ENCODE data around the gene PTPN9.
A peak's percentile ranks its signal among the peaks of the same experiment; 100 is the strongest.
"Not testable (repeated sequence)": the region's sequence is repeated elsewhere in the genome, so short reads cannot be mapped to it uniquely, and the experiment has no call there.

PTPN9 gene

DNA sequence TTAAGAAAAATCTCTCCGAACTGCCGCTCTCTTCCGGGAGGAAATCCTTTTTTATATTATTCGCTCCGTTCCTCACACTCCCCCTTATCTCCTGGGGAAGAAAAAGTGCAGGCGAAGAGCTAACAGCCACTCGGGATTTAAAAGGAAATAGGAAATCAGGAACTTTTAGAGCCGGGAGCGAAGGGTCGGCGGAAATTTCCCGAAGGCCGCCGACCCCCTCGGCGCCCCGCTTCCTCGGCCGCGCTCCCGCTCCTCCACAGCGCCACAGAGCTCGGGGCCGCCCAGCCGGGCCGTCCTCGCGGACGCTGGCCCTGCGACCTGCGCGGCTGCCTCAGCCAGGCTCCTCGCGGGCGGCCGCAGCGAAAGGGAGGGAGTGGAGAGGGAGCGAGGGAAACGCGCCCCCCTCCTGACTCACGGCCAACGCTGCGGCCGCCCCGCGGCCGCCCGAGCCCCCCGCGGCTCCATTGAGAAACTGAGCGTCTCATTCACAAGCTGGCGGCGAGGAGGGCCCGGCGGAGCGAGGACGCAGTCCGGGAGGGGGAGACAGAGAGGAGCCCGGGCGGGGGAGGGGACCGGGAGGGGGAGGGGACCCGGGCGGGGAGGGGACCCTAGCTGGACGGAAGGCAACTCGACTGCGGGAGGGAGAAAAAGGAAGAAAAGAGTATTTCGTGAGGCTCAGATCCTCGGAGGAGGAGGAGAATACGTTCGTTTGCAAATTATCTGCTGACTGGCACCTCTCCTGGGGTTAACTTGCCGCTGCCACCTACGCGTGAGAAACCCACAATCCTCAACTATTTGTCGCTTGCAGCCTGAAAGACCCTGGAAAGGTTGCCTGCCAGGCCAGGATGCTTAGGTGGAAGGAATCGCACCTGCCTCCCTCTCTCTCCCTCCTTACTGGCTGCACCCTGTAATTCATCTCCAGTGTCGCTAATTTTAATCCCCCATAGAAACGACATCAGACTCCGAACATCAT lies at the start of gene PTPN9:
Gene PTPN9, minus strand, starts transcription at position 368 of the 973 bp plus-strand sequence. CDS start 539 bp downstream, outside the sequence.
- peak; percentile 25 to 60 (median 33) for DNase-seq (ENCODE audit: low read depth in 3 of 3, low spot score in 1 of 3)

DNA sequence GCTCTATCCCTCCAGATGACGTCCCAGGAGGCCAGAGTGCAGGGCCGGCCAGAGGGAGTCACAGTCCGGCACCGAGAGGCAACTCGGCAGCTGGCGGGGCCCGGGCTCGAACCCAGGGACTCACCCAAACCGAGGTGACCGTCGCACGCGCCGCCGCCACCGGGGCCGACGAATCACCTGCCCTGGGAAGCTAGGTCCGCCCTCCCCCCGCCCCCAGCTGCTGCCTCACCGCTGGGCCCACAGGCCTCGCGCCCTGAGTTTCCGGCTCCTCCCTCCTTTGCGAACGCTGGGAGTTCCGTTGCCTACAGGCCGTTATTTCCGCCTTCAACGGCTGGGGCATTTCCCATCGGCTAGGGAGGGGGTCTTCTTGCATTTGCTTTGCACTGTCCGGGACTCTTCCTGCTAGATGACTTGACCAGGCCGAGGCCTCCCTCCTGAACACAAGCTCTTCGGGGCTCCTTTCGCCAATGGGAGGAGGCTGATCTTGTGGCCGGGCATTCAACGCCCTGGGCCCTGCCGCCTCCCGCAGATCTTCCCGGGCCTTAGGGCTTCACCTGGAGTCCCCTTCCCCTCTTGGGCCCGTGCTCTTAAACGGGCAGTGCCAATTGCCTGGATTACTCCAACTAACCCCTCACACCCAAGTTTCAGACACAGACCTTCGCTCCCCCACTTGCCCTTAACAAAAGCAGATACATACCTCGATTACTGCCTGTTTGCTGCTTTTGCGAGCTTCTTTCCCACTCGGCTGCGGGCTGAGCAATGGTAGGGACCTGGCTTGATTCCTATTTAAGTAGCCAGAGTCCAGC lies 46.6 kb upstream of the PTPN9 start, which contains the start of gene SNUPN:
Gene SNUPN, minus strand, starts transcription at position 184 of the 806 bp plus-strand sequence. CDS start 4,674 bp downstream, outside the sequence.
- DNase-seq (ENCODE audit: low read depth in 3 of 3, low spot score in 1 of 3) = peak; percentile 77 to 89 (median 85)

- DNase-seq (ENCODE audit: low read depth in 3 of 3, low spot score in 1 of 3) = no peak
These were observed 43.4 kb upstream of the PTPN9 start for GRCh38 chr15:75622505-75622904.

- DNase-seq (ENCODE audit: low read depth in 3 of 3, low spot score in 1 of 3) = no peak
These were observed 41.8 kb upstream of the PTPN9 start for GRCh38 chr15:75620841-75621391.

- DNase-seq (ENCODE audit: low read depth in 3 of 3, low spot score in 1 of 3) = no peak
These were observed 41.1 kb upstream of the PTPN9 start for GRCh38 chr15:75620058-75620820.

GRCh38 chr15:75616766-75617165 lies 37.7 kb upstream of the PTPN9 start:
- DNase-seq (ENCODE audit: low read depth in 3 of 3, low spot score in 1 of 3) = no peak

DNA sequence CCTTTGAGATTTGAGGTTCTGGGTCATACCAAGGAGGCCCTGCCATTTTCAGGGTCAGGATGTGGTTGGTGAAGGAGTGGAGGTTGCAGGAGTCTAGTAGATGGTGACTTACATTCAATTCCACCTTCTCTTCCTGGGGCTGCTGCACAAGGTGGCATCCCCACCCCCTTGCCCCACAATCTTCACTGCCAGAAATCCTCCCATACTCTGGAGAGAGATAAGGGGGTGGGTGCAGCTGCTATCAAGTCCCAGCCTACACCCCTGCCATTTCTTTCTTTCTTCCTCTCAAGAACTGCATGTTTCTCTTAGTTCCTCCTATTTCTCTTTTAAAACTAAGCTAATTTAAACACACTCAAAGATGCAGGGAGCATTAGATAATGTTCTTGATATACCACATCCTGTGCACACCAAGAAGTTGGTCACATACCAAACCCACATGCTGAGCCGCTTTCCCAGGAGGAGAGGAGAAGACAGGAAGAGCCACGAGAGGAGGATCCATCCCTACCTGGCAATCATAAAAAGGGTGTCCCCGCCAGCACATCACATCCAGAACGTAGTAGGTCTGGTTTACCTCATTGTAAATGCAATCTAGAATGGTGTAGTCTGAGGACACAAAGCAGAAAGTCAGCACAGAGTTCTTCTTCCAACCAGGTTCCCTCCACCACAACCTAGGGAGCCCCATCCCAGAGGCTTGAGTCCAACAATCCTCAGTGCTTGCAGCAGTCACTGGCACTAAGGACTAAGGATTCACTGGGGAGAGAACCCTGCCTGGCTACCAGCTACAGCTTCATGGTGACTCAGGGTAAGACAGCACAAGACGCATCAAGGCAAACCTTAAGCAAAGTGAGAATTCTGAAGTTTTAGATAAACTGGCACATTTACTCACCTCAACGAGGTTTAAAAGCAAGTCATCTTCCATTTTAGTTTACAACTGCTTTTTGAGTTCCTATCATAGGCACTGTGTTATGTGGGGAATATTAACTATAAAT lies 27.9 kb upstream of the PTPN9 start:
- no peak for DNase-seq (ENCODE audit: low read depth in 3 of 3, low spot score in 1 of 3)

DNA sequence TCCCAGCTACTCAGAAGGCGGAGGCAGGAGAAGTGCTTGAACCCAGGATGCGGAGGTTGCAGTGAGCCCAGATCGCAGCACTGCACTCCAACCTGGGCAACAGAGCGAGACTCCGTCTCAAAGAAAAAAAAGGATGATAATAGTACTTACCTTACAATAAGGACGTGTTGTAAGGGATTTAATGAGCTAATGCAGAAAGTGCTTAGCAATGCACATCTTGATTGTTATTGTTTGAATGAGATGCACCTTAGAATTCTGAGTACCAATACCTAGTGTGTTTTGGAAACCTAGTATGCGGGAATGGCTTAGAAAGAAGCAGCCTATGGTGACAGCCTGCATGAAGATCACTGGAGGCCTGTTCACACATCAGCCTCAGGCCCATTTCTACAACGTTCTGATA lies 26.9 kb upstream of the PTPN9 start:
- no peak for DNase-seq (ENCODE audit: low read depth in 3 of 3, low spot score in 1 of 3)

DNA sequence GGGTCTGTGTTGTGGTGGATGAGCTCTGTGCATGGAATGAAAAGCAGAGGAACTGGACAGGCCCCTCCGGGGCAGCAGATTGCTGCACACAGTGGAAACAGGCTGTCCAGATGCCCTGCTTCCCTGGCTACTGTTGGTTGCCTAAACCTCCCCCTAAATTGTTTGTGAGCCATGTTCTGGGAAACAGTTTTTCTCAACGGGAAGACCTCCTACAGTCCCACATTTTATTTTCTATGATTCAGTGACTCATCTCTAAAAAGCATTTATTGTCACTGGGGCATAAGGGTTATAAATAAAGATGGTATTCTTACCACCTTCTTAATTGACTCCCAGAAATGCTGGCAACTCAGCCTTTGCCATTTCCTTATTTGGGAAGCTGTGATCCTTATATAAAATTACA lies 20.3 kb upstream of the PTPN9 start:
- DNase-seq (ENCODE audit: low read depth in 3 of 3, low spot score in 1 of 3) = no peak

DNA sequence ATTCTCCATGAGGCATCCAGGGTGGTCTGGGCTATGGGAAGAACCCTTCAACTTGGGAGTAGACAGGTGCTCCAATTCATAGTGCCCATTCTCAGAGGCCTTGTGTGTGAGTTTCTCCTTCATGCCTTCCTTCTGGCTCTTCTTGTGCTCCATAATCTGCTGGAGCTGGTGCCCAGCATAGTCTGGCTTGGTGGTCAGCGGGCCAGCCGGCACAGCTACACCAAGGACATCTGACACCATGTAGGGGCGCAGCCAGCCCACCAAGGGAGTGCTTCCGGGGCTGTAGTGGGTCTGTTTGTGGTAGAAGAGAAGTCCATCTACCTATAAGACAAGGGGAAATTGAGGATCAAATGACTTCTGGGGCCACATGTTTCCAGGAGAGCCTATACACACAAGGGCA lies 19.2 kb upstream of the PTPN9 start:
- no peak for DNase-seq (ENCODE audit: low read depth in 3 of 3, low spot score in 1 of 3)

DNA sequence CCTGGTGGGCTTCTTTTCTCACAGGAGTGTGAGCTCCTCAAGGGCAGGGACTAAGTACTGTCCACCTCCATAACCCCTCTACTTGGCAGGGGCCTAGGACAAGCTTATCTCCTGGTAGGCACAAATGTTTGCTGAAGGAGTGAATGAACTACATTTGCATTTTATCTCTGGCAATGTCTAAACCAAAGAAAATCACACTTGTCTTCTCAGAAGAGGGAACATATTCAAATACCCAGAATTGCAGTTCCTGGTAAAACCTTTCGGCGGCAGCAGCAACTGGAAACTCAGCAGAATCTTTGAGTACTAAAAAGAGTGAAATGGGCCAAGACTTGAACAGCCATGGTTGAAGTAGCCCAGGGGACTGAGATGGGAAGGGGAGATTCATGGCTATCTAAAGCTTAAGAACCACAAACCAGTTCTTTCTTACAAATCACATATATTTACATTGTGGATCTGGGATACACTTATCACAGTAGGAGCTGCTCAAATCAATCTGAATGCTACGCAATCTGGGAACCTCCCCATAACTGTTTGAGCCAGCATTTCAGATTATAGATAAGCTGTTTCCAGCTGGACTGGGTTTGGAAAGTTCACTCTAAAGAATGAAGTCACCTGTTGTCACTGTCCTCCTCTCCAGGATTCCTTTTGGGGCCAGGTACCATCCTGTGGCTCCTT lies 18.7 kb upstream of the PTPN9 start:
- DNase-seq (ENCODE audit: low read depth in 3 of 3, low spot score in 1 of 3) = no peak

GRCh38 chr15:75596703-75597345 lies 17.7 kb upstream of the PTPN9 start:
- no peak for DNase-seq (ENCODE audit: low read depth in 3 of 3, low spot score in 1 of 3)

DNA sequence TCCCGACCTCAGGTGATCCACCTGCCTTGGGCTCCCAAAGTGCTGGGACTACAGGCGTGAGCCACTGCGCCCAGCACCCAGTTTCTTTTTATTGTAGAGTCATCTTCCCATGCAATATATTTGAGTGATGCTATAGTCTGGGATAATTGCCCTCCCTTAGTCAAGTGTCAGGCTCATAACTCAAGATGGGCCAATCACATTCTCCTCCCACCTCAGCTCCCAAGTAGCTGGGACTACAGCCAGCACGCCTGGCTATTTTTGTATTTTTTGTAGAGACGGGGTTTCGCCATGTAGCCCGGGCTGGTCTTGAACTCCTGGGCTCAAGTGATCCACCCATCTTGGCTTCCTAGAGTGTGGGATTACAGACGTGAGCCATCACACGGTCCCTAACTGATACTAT lies 15.2 kb upstream of the PTPN9 start:
- no peak for DNase-seq (ENCODE audit: low read depth in 3 of 3, low spot score in 1 of 3)

DNA sequence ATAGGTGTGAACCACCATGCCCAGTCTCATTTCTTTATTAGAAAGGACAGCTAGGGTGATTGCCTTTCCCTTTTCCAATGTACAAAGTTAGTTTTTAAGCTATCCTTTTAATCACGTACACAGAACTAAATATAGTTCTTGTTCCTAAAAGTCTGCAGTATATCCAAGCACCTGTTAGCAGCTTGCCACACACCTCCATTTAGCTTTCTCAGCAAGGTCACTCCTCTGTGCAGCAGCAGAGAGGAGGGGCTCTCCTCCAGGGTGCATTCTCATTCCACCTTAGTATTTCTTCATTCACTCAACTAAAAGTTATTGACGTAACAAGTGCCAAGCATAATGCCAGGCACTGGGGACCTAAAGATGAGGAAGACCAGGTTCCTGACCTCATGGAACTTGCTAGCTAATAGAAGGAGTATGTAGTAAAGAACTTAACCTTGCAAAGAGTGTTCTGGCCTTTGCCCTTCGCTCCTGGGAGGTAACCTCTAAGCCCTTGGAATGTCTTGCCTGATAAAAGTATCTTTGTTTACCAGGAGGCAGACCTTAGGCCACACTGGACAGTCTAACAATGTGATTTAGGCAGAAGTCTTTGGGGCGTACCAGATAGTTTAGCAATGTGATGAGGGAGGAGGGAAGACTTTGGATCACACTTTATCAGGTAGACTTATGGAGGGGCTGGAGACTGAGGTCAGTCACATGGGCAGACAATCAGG lies 12.7 kb upstream of the PTPN9 start:
- DNase-seq (ENCODE audit: low read depth in 3 of 3, low spot score in 1 of 3) = no peak

- no peak for DNase-seq (ENCODE audit: low read depth in 3 of 3, low spot score in 1 of 3)
These were observed 11.1 kb upstream of the PTPN9 start for GRCh38 chr15:75590239-75590638.

- DNase-seq (ENCODE audit: low read depth in 3 of 3, low spot score in 1 of 3) = no peak
These were observed 10.0 kb upstream of the PTPN9 start for GRCh38 chr15:75589071-75589470.

- not testable (repeated sequence) for DNase-seq (ENCODE audit: low read depth in 3 of 3, low spot score in 1 of 3)
These were observed 7.3 kb upstream of the PTPN9 start for GRCh38 chr15:75586422-75586821.

GRCh38 chr15:75584121-75584520 lies 5.0 kb upstream of the PTPN9 start:
- DNase-seq (ENCODE audit: low read depth in 3 of 3, low spot score in 1 of 3) = no peak

Measured in stimulated activated CD4-positive, alpha-beta T cell treated with anti-CD3 and anti-CD28 coated beads, TNF-alpha, amount 100 ng/mL, for 1 hour (primary cell).